SU-DHL-6 (cell line): ENCODE data around the gene SCN8A.

ENCODE experiments used
- H2AFZ ChIP-seq: fragments of 200-600 bp; sonication (generic); 2 replicates; pipeline ENCODE4 v1.6.1; 2014; ENCODE audit warnings: low read depth, mild to moderate bottlenecking, moderate library complexity, mixed read lengths, antibody characterized with exemption, low read length; ENCODE audit not compliant: severe bottlenecking
- H3F3A ChIP-seq: fragments of 200-600 bp; shearing (Covaris generic); 2 replicates; pipeline ENCODE4 v1.6.0; 2016; ENCODE audit warnings: antibody characterized with exemption, mild to moderate bottlenecking; ENCODE audit not compliant: insufficient read depth
- H3K27ac ChIP-seq: fragments of 200-600 bp; sonication (generic); 2 replicates; pipeline ENCODE4 v1.5.1; 2016; ENCODE audit warnings: low read depth, mild to moderate bottlenecking, low read length, moderate library complexity, mixed read lengths
- H3K27me3 ChIP-seq: fragments of 200-600 bp; sonication (generic), shearing (Covaris generic); 2 replicates; pipeline ENCODE4 v1.6.0; 2014; ENCODE audit warnings: mild to moderate bottlenecking, low read length
- H3K36me3 ChIP-seq: fragments of 200-600 bp; sonication (generic); 2 replicates; pipeline ENCODE4 v1.6.1; 2014; ENCODE audit warnings: mild to moderate bottlenecking, low read length, mixed read lengths
- H3K4me2 ChIP-seq: fragments of 300-600, 200-600 bp; shearing (Covaris generic), sonication (generic); 2 replicates; pipeline ENCODE4 v1.6.0; 2014; ENCODE audit warnings: low read length, low read depth, mild to moderate bottlenecking; ENCODE audit not compliant: poor library complexity, severe bottlenecking
- H3K4me3 ChIP-seq: fragments of 200-600 bp; sonication (generic); 2 replicates; pipeline ENCODE4 v1.5.1; 2014; ENCODE audit warnings: antibody characterized with exemption, low read length, mild to moderate bottlenecking, mixed read lengths; ENCODE audit not compliant: insufficient read depth, poor library complexity, severe bottlenecking
- H3K79me2 ChIP-seq: fragments of 200-600 bp; sonication (generic); 2 replicates; pipeline ENCODE4 v1.6.1; 2014; ENCODE audit warnings: mild to moderate bottlenecking, low read length, moderate library complexity; ENCODE audit not compliant: insufficient read depth
- H3K9ac ChIP-seq: fragments of 200-600 bp; sonication (generic); 2 replicates; pipeline ENCODE4 v1.7.0; 2014; ENCODE audit warnings: mild to moderate bottlenecking, low read length
- H3K9me2 ChIP-seq: fragments of 200-600 bp; sonication (generic); replicated peaks from 2 replicates; pipeline ENCODE4 v1.6.1; 2014; ENCODE audit warnings: low read length; ENCODE audit not compliant: insufficient read depth
- H3K9me3 ChIP-seq: fragments of 200-600 bp; sonication (generic); 2 replicates; pipeline ENCODE4 v1.6.1; 2014; ENCODE audit warnings: low read length, mixed read lengths; ENCODE audit not compliant: insufficient read depth
- H4K20me1 ChIP-seq: fragments of 200-600 bp; sonication (generic); 2 replicates; pipeline ENCODE4 v1.6.1; 2014; ENCODE audit warnings: low read depth, mild to moderate bottlenecking, antibody characterized with exemption, low read length, moderate library complexity, mixed read lengths
- CTCF ChIP-seq: fragments of 200-600 bp; sonication (generic); IDR thresholded peaks from one replicate; pipeline ENCODE4 v1.5.1; 2017; ENCODE audit warnings: antibody characterized with exemption, mild to moderate bottlenecking, low read length, moderate library complexity; ENCODE audit not compliant: insufficient read depth, poor library complexity, severe bottlenecking
- EZH2phosphoT487 ChIP-seq: fragments of 200-600 bp; sonication (generic), shearing (Covaris generic); conservative IDR thresholded peaks from 2 replicates; pipeline ENCODE4 v1.6.1; 2018; ENCODE audit warnings: mild to moderate bottlenecking, antibody characterized with exemption, low read length, moderate library complexity, mixed read lengths

SCN8A gene

GRCh38 chr12:51848841-51849735 lies 258.1 kb downstream of the SCN8A start:
- TF ChIP-seq CTCF = no peak
- no peak for TF ChIP-seq EZH2phosphoT487
- H3K79me2 ChIP-seq = no peaks in the 10 kb centered on the region
- no peak overlapping the region for H3K4me3 ChIP-seq
- no peaks in the 10 kb centered on the region for H3F3A ChIP-seq
- no peak overlapping the region for H3K27ac ChIP-seq
- no peak overlapping the region for H2AFZ ChIP-seq
- H3K36me3 ChIP-seq = no peaks in the 10 kb centered on the region
- no peaks in the 10 kb centered on the region for H3K27me3 ChIP-seq
- no peak overlapping the region for H3K4me2 ChIP-seq
- H3K9me2 ChIP-seq = no peaks in the 10 kb centered on the region
- H4K20me1 ChIP-seq = no peaks in the 10 kb centered on the region
- no peaks in the 10 kb centered on the region for H3K9me3 ChIP-seq
- no peak overlapping the region for H3K9ac ChIP-seq

GRCh38 chr12:51850081-51850964 lies 259.3 kb downstream of the SCN8A start:
- H3F3A ChIP-seq = no peaks in the 10 kb centered on the region
- no peak overlapping the region for H3K27ac ChIP-seq
- no peaks in the 10 kb centered on the region for H3K79me2 ChIP-seq
- H4K20me1 ChIP-seq = no peaks in the 10 kb centered on the region
- H3K27me3 ChIP-seq = no peaks in the 10 kb centered on the region
- H3K4me3 ChIP-seq = no peak overlapping the region
- H2AFZ ChIP-seq = no peak overlapping the region
- H3K9me2 ChIP-seq = no peaks in the 10 kb centered on the region
- H3K36me3 ChIP-seq = no peaks in the 10 kb centered on the region
- no peaks in the 10 kb centered on the region for H3K9me3 ChIP-seq
- no peak overlapping the region for H3K9ac ChIP-seq
- TF ChIP-seq CTCF (no peak), EZH2phosphoT487 (no peak)
- H3K4me2 ChIP-seq = no peak overlapping the region

GRCh38 chr12:51850965-51851299 lies 259.9 kb downstream of the SCN8A start:
- H3K9ac ChIP-seq = no peak overlapping the region
- no peak overlapping the region for H3K27ac ChIP-seq
- no peaks in the 10 kb centered on the region for H3K9me2 ChIP-seq
- no peaks in the 10 kb centered on the region for H3K9me3 ChIP-seq
- H3F3A ChIP-seq = no peaks in the 10 kb centered on the region
- no peaks in the 10 kb centered on the region for H4K20me1 ChIP-seq
- TF ChIP-seq CTCF (no peak), EZH2phosphoT487 (no peak)
- H3K4me3 ChIP-seq = no peak overlapping the region
- no peaks in the 10 kb centered on the region for H3K27me3 ChIP-seq
- no peak overlapping the region for H3K4me2 ChIP-seq
- no peaks in the 10 kb centered on the region for H3K79me2 ChIP-seq
- no peak overlapping the region for H2AFZ ChIP-seq
- no peaks in the 10 kb centered on the region for H3K36me3 ChIP-seq
